ENCODE data around the gene PCBP1.
A peak's percentile ranks its signal among the peaks of the same experiment; 100 is the strongest.
"Not testable (repeated sequence)": the region's sequence is repeated elsewhere in the genome, so short reads cannot be mapped to it uniquely, and the experiment has no call there.

Gene PCBP1

DNA sequence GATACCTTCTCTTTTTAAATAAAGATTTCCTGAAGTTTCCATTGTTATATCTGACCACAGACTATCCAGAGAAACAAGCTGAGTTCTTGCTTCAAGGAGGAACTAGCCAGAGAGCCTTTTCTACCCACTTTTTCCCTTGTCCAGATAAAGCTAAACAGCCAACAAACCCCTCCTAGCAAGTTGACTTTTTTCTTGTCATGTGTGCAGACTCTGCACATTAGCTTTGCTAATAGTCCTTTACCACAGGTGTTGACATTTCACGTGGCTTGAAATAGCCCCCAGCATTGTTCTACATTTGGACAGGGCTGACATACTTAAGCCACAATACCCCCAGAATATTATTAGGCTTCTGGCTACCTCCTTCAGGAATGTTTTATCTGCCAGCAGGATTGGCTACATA lies 40.7 kb downstream of the PCBP1 start:
- DNase-seq, result no peak

DNA sequence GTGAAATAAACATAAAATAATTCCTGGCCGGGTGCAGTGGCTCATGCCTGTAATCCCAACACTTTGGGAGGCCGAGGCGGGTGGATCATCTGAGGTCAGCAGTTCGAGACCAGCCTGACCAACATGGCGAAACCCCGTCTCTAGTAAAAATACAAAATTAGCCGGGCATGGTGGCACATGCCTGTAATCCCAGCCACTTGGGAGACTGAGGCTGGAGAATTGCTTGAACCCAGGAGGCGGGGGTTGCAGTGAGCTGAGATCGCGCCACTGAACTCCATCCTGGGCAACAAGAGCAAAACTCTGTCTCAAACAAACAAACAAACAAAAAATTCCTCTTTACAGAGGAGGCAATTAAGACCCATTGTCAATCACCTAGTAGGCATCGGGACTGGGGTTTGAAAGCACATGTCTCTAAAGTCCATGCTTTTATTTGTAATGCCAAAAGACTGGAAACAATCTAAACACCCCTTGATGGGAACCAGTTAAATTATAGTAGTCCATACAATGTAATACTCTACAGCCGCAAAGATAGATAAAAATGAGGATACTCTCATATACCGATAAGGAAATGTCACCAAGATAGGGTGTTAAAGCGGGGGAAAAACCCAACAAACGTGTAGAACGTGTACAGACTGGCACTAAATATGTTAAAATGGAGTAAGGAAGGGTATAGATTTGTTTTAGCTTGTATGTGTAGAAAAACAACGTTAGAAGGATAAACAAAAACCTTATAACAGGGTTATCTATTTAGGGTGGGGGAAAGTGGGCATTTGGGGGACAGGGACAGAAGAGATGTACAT lies 44.3 kb downstream of the PCBP1 start:
- DNase-seq, result peak; percentile 44

DNA sequence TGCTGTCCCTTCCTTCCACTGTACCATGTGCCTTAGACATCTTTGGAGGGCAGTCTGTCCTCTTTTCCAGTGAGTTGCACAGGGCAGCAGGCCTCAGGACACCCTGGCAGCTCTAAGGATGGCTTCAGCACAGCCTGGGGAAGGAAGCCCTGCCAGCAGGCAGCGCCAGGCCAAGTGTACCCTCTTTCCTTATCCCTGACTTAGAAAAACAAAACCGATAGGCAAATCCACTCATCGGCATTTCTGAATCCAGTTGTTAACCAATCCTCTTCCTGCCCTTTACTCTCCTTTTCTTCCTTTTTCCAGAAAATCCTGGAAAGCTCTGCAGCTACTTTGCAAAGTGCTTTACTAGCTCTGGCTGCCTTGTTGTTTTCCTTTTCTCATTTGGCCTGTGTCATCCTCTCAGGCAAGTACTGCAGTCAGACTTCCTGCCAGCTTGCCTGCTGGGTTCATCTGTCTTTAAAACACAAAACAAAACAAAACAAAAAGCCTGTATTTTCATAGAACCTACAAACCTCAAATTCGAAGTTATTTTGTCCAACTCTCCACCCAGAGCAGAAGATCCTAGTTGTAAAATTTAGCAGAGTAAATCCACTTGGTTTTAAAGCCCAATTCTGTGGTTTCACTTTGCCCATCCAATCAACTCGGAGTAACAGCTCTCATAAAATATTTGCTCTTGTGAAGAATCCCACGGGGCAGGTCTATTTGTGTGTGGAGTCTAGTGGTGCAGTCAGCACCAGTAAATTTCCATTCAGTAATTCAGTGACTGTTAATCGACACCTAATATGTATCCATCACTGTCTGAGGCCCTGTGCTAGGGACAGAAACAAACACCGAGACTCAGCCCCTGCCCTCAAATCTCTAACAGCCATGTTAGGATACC lies 45.2 kb downstream of the PCBP1 start:
- peak; percentile 86 for DNase-seq

DNA sequence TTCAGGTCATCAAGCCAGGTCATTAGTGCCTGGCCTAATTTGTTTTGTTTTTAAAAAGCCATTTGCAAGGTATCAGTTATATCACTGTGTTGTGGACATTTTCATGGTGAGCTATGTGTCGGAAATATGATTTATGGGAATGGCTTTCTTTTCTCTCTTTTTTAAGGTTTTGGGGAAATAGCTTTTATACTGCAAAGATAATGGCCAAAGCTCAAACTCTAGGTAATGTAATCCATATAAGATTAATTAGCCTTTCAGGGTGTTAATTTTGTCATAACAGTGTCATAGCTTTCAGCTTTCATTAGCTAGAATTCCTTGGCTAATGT lies 45.8 kb downstream of the PCBP1 start:
- no peak for DNase-seq

DNA sequence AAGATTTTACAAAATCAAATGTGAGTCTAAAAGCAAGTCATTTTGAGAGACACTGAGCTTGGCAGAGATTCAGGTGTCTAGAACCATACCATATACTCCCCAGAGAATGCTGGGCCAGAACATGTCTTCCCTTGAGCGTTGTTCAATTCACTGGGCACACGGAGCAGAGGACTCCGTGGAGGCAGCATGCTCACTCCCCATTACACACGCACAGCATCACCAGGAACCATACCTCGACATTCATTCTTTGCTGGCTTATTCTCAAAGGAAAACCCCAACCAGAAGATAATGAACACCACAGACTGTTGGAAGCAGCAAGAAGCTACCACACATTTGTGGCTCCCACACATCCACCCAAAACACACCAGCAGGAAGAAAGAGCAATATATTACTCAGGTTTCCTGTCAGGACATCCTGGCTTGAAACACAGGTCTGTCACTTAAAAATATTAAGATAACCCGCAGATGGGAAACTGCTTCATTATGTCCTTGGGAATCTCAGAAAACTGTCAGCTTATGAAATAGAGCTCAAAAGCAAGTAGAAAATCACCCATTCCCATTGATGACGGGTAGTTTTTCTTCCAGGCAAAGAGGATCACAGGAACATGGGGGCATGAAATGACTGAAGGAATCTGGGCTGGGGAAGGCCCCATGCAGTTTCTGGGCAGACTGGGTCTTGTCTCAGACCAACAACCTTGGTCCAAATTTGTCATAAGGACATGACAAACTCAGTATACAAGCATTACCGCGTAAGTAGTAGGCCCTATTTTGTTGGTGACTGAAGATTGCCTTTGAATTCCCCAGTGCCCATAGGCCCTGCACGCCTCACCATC lies 46.4 kb downstream of the PCBP1 start:
- peak; percentile 46 for DNase-seq

DNA sequence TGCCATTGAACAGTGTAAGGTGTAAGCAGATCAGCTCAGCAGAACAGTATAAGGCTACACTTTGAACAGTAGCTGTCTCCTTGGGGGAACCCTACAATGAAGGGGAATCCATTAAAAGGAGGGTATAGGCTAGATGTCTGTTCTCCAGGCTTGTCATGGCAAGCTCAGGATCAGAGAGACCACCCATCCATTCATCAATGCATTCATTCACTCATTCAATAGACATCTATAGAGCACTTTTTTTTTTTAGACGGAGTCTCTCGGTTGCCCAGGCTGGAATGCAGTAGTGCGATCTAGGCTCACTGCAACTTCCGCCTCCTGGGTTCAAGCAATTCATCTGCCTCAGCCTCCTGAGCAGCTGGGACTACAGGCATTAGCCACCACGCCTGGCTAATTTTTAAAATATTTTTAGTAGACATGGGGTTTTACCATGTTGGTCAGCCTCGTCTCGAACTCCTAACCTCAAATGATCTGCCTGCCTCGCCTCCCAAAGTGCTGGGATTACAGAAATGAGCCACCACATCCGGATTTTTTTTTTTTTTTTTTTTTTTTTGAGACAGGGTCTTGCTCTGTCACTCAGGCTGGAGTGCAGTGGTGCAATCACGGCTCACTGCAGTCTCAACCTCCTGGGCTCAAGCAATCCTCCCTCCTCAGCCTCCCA lies 47.2 kb downstream of the PCBP1 start:
- DNase-seq, result not testable (repeated sequence)

Data from NCI-H1694 treated with DMSO at 0.1 percent for 48 hours (cell line).